Mesendoderm (in vitro differentiated cells): ENCODE results near the gene SPAG17.

Experiments
- DNase-seq: peaks from one replicate; pipeline ENCODE4 v3.0.0; 2013
- H2AK5ac ChIP-seq: 2 replicates; pipeline ENCODE4 v1.6.1; 2013; ENCODE audit warnings: low read length, inconsistent platforms
- H2BK120ac ChIP-seq: 2 replicates; pipeline ENCODE4 v1.6.1; 2013; ENCODE audit warnings: low read depth, mild to moderate bottlenecking, low read length, moderate library complexity, mixed read lengths
- H2BK15ac ChIP-seq: replicated peaks from 2 replicates; pipeline ENCODE4 v1.6.1; 2013; ENCODE audit warnings: low read depth, mild to moderate bottlenecking, moderate library complexity
- H2BK5ac ChIP-seq: 2 replicates; pipeline ENCODE4 v1.6.1; 2013; ENCODE audit warnings: low read length, inconsistent platforms
- H3K18ac ChIP-seq: 2 replicates; pipeline ENCODE4 v1.6.1; 2013; ENCODE audit warnings: mild to moderate bottlenecking, low read length, mixed read lengths
- H3K23ac ChIP-seq: one replicate; pipeline ENCODE4 v1.6.1; 2013; ENCODE audit warnings: low read length
- H3K27ac ChIP-seq: 2 replicates; pipeline ENCODE4 v1.5.1; 2013; ENCODE audit warnings: low read depth, mild to moderate bottlenecking, inconsistent platforms, low read length, moderate library complexity
- H3K27me3 ChIP-seq: 2 replicates; pipeline ENCODE4 v1.6.1; 2013; ENCODE audit warnings: low read length, control low read depth, mild to moderate bottlenecking, inconsistent platforms; ENCODE audit not compliant: insufficient read depth, poor library complexity
- H3K36me3 ChIP-seq: 2 replicates; pipeline ENCODE4 v1.6.1; 2013; ENCODE audit warnings: low read length, inconsistent platforms; ENCODE audit not compliant: control insufficient read depth, insufficient read depth
- H3K4ac ChIP-seq: one replicate; pipeline ENCODE4 v1.6.1; 2013; ENCODE audit warnings: low read depth, mild to moderate bottlenecking, low read length, moderate library complexity
- H3K4me1 ChIP-seq: 2 replicates; pipeline ENCODE4 v1.6.1; 2013; ENCODE audit warnings: low read depth, low read length, inconsistent platforms; ENCODE audit not compliant: control insufficient read depth
- H3K4me2 ChIP-seq: 2 replicates; pipeline ENCODE4 v1.6.1; 2013; ENCODE audit warnings: low read length
- H3K4me3 ChIP-seq: 2 replicates; pipeline ENCODE4 v1.5.1; 2013; ENCODE audit warnings: mild to moderate bottlenecking, low read length
- H3K56ac ChIP-seq: one replicate; pipeline ENCODE4 v1.6.1; 2013; ENCODE audit warnings: low read length
- H3K79me1 ChIP-seq: 2 replicates; pipeline ENCODE4 v1.6.1; 2013; ENCODE audit warnings: low read length, inconsistent platforms
- H3K79me2 ChIP-seq: 2 replicates; pipeline ENCODE4 v1.6.1; 2013; ENCODE audit warnings: mild to moderate bottlenecking, low read length; ENCODE audit not compliant: control insufficient read depth, insufficient read depth
- H3K9ac ChIP-seq: 2 replicates; pipeline ENCODE4 v1.6.1; 2013; ENCODE audit warnings: low read length, inconsistent platforms
- H4K5ac ChIP-seq: one replicate; pipeline ENCODE4 v1.6.1; 2013; ENCODE audit warnings: low read length
- H4K8ac ChIP-seq: one replicate; pipeline ENCODE4 v1.6.1; 2013; ENCODE audit warnings: low read depth, mild to moderate bottlenecking, control low read depth, low read length, moderate library complexity
- WGBS: extraction: QIAGEN DNeasy Blood & Tissue Kit; methylation state at CpG from one replicate; pipeline ENCODE4 v1.1.7; 2013; ENCODE audit warnings: low lambda C conversion rate, missing lambda C conversion rate; ENCODE audit not compliant: insufficient coverage; ENCODE audit errors: extremely low coverage; 5-methylcytosine and 5-hydroxymethylcytosine counted together

The SPAG17 gene

GRCh38 chr1:118128761-118129160, 56.3 kb downstream of the SPAG17 start:
- Histone ChIP-seq H3K79me1 (no peaks in the 10 kb centered on the region), H2BK120ac (no peak overlapping the region), H3K36me3 (no peaks in the 10 kb centered on the region), H4K5ac (no peak overlapping the region), H3K4me2 (no peak overlapping the region), H3K4ac (no peak overlapping the region), H3K9ac (no peak overlapping the region), H2AK5ac (no peak overlapping the region), H3K56ac (no peak overlapping the region), H3K18ac (no peak overlapping the region), H2BK15ac (no peak overlapping the region), H3K4me1 (no peaks in the 10 kb centered on the region), H2BK5ac (no peak overlapping the region), H3K27ac (no peak overlapping the region), H3K23ac (no peak overlapping the region), H4K8ac (no peak overlapping the region), H3K4me3 (no peak overlapping the region), H3K79me2 (no peaks in the 10 kb centered on the region), H3K27me3 (no peaks in the 10 kb centered on the region)
- no peak for DNase-seq
- WGBS, result no CpG with 5 or more reads among the region's 1 CpG

- Histone ChIP-seq H3K18ac (no peak overlapping the region), H3K36me3 (no peaks in the 10 kb centered on the region), H3K79me2 (no peaks in the 10 kb centered on the region), H3K4me2 (no peak overlapping the region), H2BK120ac (no peak overlapping the region), H2BK5ac (no peak overlapping the region), H3K4me1 (no peaks in the 10 kb centered on the region), H3K4ac (no peak overlapping the region), H3K27ac (no peak overlapping the region), H3K23ac (no peak overlapping the region), H3K56ac (no peak overlapping the region), H4K8ac (no peak overlapping the region), H3K4me3 (no peak overlapping the region), H2AK5ac (no peak overlapping the region), H4K5ac (no peak overlapping the region), H3K9ac (no peak overlapping the region), H3K79me1 (no peaks in the 10 kb centered on the region), H3K27me3 (no peaks in the 10 kb centered on the region), H2BK15ac (no peak overlapping the region)
- WGBS, result no CpG with 5 or more reads among the region's 3 CpGs
- no peak for DNase-seq
These were observed 61.0 kb downstream of the SPAG17 start for GRCh38 chr1:118124064-118124463.

DNA sequence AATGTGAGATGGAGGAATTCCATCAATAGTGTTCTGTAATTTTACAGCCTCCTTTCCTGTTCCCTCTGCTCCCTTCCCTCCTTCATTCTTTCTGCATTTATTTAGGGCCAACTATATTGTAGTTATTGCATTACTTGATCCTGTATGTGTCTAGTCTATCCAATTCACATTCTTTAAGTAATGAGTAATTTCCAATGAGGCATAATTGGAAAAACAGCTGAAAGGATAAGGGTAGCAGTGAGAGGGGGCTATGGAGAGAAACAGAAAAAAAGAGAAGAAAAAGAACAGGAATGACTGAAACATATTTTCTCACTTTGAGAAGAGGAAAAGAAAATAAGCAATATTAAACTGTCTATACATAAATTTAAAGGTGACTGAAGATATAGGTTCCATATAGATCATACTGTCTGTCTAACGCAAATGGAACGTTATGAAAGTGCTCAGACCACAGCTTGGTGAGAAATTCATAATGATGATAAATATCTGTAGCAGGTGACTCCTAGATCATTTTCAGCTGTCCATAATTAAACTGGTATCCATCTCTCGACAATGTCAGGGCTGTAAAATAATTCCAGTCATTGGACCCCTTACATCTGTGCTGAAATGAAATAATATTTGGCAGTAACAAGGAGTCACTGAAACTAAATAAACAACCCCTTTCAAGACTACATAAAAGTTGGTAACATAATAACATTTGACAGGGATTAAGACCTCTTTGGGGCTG, 61.8 kb downstream of the SPAG17 start:
- Histone ChIP-seq H3K36me3 (no peaks in the 10 kb centered on the region), H3K23ac (no peak overlapping the region), H3K27me3 (no peaks in the 10 kb centered on the region), H2BK5ac (no peak overlapping the region), H3K79me2 (no peaks in the 10 kb centered on the region), H2BK15ac (no peak overlapping the region), H3K4me2 (no peak overlapping the region), H3K18ac (no peak overlapping the region), H3K79me1 (no peaks in the 10 kb centered on the region), H3K4me1 (no peaks in the 10 kb centered on the region), H3K27ac (no peak overlapping the region), H2AK5ac (no peak overlapping the region), H3K56ac (no peak overlapping the region), H4K5ac (no peak overlapping the region), H2BK120ac (no peak overlapping the region), H3K4me3 (no peak overlapping the region), H3K9ac (no peak overlapping the region), H3K4ac (no peak overlapping the region), H4K8ac (no peak overlapping the region)
- no CpG with 5 or more reads among the region's 3 CpGs for WGBS
- DNase-seq, result no peak

GRCh38 chr1:118122234-118123004, 62.6 kb downstream of the SPAG17 start:
- no peaks in the 10 kb centered on the region for H3K79me1 ChIP-seq
- H2BK120ac ChIP-seq, result no peak overlapping the region
- no peak overlapping the region for H2AK5ac ChIP-seq
- H3K18ac ChIP-seq, result no peak overlapping the region
- H3K9ac ChIP-seq, result no peak overlapping the region
- H3K36me3 ChIP-seq, result no peaks in the 10 kb centered on the region
- no peaks in the 10 kb centered on the region for H3K4me1 ChIP-seq
- no peak overlapping the region for H4K5ac ChIP-seq
- no peak overlapping the region for H3K56ac ChIP-seq
- H3K4me2 ChIP-seq, result no peak overlapping the region
- H3K79me2 ChIP-seq, result no peaks in the 10 kb centered on the region
- no peaks in the 10 kb centered on the region for H3K27me3 ChIP-seq
- no peak overlapping the region for H3K4me3 ChIP-seq
- H2BK15ac ChIP-seq, result no peak overlapping the region
- no peak for DNase-seq
- H3K27ac ChIP-seq, result no peak overlapping the region
- no peak overlapping the region for H2BK5ac ChIP-seq
- H3K23ac ChIP-seq, result no peak overlapping the region
- H4K8ac ChIP-seq, result no peak overlapping the region
- no peak overlapping the region for H3K4ac ChIP-seq
- WGBS, result no CpG with 5 or more reads among the region's 4 CpGs

DNA sequence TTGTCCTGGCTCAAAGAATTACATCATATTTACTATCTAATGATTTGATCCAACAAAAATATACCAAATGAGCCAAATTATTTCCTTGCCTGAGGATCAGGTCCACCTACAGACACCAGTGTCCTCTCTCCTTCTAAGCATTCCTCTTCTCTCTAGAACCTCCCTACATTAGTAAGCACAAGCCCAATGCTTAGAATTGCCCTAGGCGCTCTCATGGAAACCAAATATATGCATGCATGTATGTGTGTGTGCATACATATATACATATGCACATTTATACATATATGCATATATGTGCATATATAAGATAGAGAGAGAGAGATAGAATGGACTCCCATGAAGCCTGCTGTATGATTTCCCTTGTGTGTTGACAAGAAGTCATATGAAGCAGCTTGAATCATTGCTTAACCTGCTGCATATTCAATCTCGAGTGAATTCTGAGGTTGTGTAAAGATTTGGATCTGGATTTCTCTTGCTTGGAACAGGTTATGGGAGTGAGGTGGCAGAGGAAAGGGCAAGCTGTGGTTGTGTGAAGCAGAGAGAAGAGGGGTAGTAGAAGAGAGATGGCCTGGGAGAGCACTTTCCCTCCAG, 66.1 kb downstream of the SPAG17 start:
- Histone ChIP-seq H2BK5ac (no peak overlapping the region), H3K4ac (no peak overlapping the region), H3K23ac (no peak overlapping the region), H3K9ac (no peak overlapping the region), H3K4me1 (no peaks in the 10 kb centered on the region), H3K79me1 (no peaks in the 10 kb centered on the region), H3K56ac (no peak overlapping the region), H3K4me3 (no peak overlapping the region), H2AK5ac (no peak overlapping the region), H2BK15ac (no peak overlapping the region), H3K27ac (no peak overlapping the region), H3K79me2 (no peaks in the 10 kb centered on the region), H3K4me2 (no peak overlapping the region), H3K18ac (no peak overlapping the region), H2BK120ac (no peak overlapping the region), H3K36me3 (no peaks in the 10 kb centered on the region), H4K8ac (no peak overlapping the region), H4K5ac (no peak overlapping the region), H3K27me3 (no peaks in the 10 kb centered on the region)
- no CpG with 5 or more reads among the region's 2 CpGs for WGBS
- DNase-seq, result no peak
